A673 (cell line): Measurements from ENCODE around the gene CRB1.

Experiments
- EZH2 ChIP-seq: fragments of 200-600 bp; sonication (generic); IDR thresholded peaks from 2 replicates; pipeline ENCODE4 v1.6.1; 2017; ENCODE audit warnings: borderline replicate concordance, low read depth, mild to moderate bottlenecking, mixed read lengths, antibody characterized with exemption, low read length; ENCODE audit not compliant: poor library complexity, severe bottlenecking
- TF ChIP-seq, protein P1 (sequence below): fragments of 300-800, 200-600 bp; sonication (generic); conservative IDR thresholded peaks from 2 replicates; pipeline ENCODE4 v1.5.1; 2017; ENCODE audit warnings: low read depth, mild to moderate bottlenecking, antibody characterized with exemption, low read length, moderate library complexity, mixed read lengths

DNA sequence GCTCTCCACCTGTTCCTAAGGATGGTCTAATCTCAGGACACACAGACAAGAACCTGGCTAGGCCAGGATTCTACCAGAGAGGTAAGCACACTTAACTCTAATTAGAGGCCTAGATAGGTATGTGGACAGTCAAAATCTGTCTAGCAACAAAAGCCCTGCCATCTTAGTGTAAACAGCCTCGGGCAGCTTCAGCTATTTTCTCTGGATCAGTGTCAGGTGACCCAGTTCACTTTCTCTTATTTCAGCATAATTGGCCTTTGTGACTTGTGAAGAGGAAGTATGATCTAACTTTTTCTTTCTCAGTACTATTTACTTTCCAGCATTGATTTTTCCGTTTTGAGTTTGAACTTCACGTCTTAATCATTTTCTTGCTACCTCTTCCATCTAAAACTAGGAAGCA is 217.7 kb downstream of the CRB1 start:
- TF ChIP-seq, protein P1, sequence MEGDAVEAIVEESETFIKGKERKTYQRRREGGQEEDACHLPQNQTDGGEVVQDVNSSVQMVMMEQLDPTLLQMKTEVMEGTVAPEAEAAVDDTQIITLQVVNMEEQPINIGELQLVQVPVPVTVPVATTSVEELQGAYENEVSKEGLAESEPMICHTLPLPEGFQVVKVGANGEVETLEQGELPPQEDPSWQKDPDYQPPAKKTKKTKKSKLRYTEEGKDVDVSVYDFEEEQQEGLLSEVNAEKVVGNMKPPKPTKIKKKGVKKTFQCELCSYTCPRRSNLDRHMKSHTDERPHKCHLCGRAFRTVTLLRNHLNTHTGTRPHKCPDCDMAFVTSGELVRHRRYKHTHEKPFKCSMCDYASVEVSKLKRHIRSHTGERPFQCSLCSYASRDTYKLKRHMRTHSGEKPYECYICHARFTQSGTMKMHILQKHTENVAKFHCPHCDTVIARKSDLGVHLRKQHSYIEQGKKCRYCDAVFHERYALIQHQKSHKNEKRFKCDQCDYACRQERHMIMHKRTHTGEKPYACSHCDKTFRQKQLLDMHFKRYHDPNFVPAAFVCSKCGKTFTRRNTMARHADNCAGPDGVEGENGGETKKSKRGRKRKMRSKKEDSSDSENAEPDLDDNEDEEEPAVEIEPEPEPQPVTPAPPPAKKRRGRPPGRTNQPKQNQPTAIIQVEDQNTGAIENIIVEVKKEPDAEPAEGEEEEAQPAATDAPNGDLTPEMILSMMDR: no peak
- TF ChIP-seq EZH2: no peak
